Inferior parietal cortex (tissue), 1 donor: Measurements from ENCODE around the gene GRIK3.

Source experiments
- DNase-seq: peaks from one replicate; pipeline ENCODE4 v3.0.0-alpha.2; 2016; ENCODE audit errors: extremely low spot score

Gene GRIK3

DNA sequence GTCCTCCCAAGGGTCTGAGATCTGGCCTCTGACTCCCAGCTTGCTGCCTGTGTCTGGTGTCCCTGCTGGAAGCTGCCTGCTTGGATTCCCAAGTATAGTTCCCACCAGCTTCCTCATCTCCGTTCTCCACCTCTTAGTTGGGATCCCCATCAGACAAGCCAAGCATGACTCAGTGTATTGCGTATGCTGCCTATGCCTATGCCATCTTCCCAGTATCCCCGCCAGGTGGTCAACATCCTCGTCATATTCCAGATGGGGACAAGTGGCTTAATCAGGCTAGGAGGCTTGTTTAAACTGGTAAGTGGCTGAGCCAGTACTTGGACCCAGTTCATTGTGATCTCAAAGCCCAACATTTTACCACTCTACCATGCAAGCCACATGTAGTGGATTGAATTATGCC, 204.4 kb downstream of the GRIK3 start:
- peak; percentile 21 for DNase-seq

DNA sequence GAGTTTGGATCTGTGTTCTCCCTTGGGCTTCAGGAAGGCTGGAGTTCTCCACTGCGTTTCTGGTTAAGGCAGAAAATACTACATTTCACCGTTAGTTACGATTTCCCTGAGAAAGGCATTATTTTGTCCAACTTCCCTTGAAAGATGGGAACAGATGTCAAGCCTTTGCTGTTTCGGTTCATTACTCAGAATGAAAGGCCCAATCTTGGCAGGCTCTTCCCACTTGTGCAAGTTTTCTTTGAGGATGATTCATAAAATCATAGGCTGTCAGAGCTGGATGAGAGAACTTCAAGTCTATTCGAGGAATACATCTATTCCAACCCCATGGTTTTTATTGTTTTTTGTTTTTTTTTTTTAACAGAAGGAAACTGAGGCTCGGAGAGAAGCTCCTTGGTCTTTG, 205.2 kb downstream of the GRIK3 start:
- peak; percentile 61 for DNase-seq

DNA sequence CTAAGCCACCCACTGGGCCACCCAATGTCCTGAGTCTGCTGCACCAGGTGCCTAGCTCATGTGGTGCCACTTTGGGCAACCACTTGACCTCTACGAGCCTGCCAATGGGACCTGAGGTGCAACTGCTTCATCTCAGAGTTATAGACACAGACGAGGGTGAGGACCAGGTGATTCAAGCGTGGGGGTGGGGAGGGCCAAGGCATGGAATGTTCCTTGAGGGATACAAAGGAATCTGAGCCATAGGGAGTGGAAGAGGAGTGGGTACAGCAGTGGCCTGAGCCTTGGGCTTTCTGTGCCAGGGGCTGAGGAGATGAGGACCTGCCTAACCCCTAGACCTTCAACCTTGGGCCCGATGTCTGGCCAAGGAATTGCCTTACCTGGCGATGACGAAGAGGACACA, 209.1 kb downstream of the GRIK3 start:
- DNase-seq = no peak

DNA sequence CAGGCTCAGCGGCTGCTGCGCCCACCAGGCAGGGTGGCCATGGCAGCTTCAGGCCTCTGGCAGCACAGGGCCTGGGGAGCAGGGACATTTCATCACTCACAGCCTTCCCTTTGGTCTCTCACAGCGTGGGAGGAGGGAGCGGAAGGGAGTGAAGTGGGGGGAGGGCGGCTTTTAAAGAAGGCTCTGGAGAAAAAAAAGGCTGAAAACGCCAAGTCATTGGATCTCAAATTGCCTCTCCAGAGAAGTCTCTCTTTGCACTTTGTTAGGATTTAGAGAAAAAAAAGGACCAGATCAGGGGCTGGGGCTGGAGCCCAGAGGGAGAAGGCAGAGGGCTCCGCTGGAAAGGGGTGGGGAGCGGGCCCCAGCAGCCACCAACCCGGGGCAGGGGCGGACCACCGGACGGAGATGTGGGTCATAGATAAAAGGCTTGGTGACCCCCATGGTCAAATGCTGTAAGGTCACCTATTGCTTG, 209.9 kb downstream of the GRIK3 start:
- no peak for DNase-seq

DNA sequence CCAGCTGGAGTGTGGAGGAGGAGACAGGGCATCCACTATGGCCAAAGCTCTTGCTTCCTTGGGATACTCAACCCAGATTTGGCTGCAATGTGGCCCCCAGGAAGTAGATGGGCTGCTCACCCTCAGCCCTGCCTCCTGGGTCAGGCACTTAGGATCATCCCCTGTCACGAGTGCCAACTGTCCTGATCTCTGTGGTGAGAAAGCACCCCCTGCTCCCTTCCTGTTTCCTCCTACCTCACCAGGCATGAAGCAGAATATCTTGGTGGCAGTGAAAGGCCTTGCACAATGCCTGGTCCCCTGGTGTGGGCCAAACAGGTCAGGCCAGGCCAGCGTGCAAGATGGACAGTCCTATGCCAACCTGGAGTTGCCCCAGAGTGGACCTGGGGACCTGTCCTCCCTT, 211.7 kb downstream of the GRIK3 start:
- DNase-seq = no peak

- no peak for DNase-seq
These were observed 212.9 kb downstream of the GRIK3 start for GRCh38 chr1:36821386-36821785.

DNA sequence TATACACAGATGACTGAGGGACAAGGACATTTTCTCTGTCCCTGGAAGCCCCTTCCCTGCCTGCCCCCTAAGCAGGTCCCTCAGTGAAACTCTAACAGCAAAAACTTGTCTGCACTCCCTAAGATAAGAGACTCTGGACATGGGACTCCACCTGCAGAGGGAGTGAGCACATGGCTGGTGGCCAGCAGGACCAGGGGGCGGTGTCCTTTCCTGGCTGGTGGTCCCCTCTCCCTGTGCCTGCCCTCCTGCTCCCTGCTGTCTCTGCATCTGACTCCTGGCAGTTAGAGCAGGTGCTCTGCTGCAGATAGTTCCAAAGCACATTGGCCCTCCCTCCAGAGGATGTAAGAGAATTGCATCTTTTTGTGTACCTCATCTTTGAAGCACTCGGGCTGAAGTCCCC, 215.5 kb downstream of the GRIK3 start:
- DNase-seq = no peak

DNA sequence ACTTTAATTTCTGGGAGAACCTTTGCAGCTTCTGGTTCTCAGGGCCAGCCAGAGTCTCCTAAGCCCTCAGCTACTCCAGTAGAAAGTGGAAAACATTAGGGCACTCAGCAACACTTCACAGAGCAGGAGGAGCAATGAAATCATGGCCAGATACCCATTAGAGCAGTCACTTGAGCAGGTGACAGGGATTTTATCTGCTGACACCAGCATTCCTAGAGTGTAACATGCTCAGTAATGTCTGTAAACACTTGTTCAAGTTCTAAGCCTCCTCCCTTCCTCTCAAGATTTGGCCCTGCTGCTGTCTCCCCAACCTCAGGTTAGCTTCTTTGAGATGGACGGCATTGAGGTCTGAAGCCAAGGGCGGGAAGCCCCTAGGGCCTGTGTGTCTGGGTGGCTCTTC, 218.0 kb downstream of the GRIK3 start:
- no peak for DNase-seq

DNA sequence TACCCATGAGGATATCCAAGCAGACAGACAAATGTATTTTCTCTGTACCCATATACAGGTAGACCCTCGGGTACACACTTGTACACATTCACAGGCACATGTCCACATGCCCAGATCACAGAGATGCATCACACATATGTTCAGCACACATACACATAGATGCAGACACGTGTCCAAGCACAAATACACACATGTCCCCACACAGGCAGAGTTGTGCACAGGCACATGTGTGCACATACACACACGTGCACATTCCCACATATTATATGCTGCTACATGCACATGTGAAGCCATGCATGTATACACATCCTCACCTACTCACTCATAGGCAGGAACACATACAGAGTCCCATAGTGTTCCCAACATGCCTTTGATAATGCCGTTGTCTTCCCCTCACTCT, 219.5 kb downstream of the GRIK3 start:
- no peak for DNase-seq

- no peak for DNase-seq
These were observed 220.2 kb downstream of the GRIK3 start for GRCh38 chr1:36814083-36814482.

DNA sequence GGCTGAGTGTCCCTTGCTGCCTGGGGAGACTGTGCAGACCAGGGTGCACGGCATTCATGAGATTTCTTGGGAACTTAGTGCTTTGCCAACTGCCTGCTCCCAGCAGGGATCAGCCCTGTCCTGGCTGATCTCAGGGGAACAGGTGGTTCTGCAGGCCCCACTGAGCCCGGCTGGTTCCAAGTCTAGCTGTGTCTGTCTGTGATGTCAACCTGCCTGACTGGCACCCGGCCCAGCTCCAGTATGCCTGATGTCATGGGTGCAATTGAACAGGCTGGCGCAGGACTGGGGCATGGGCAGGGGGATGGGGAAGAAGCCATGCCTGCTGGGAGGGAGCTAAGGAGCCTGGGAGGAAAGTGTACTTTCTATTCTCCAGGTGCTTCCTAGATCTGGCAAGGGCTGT, 227.1 kb downstream of the GRIK3 start:
- DNase-seq = no peak

DNA sequence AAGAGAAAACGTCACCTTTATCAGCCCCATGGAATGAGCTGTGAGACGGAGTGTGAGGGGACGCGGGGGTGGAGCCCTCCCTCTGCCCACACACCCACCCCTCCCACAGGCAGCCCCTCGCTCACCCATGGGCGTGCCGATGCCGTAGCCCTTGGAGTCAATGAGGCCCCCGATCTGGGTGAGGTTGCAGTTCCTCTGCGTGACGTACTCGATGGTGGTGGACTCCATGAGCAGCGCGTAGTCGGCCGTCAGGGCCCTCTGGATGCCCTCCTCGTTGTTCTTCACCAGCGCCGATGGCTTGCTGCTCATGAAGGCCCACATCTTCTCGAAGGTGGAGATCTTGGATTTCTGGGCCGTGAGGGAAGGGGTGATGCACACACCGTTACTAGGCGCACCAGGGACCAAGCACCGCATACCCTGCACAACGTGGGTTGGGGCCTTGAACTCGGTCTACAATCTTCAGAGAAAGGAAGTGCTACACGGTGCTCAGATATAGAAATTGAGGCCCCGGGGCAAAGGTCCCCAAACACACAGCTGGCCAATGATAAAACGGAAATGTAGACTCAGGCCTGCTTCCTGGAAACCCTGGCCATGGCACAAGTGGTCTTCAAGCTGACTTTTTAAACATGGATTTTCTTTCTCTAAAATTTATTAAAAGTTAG, 228.2 kb downstream of the GRIK3 start:
- DNase-seq = no peak

GRCh38 chr1:36804669-36805314, 229.5 kb downstream of the GRIK3 start:
- no peak for DNase-seq

DNA sequence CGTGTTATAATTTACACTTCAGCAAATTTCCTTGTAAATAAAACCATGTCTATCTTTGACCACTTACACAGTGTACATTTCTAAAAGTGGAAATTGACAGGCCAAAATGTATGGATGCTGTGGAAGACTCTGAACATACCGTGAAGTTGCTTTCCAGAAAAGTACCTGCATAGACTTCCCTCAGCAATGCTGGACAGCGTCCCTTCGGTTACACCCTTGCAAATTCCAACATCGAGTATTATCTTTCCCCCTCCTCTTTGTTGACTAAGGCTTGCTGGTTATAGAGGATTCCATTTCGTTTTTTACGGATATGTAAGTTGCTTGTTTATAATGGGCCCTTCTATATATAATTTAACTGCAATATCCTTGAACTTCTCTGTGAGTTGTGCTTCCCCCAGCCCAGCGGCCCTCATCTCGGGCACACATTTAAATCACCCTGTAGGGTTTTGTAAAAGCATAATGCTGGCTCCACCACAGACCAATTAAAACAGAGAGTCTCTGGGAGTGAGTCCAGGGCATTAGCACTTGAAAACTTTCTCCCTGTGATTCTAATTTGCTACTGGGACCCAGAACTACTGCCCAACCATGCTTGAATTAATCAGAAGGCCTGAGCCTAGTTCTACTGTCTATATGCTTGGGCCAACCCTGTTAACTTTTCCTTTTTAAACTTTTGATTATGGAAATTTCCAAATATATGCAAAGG, 230.3 kb downstream of the GRIK3 start:
- DNase-seq = peak; percentile 14

DNA sequence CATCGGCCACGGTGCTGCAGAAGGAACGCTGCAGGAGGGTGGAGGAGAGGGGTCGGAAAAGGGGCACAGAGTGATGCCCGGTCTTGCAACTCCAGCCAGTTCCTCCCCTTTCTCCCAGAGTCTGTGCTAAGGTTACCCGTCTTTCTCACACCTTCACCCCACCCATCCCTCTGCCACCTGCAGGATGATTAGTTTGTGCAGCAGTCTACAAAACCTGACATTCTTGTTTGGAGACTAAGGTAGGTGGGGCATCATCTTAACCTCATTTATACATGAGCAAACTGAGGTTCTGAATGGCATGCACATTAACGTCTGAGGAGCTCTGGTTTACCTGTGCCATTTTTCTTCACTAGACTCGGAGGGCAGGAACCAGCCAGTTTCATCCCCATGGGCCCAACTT, 232.3 kb downstream of the GRIK3 start:
- no peak for DNase-seq

DNA sequence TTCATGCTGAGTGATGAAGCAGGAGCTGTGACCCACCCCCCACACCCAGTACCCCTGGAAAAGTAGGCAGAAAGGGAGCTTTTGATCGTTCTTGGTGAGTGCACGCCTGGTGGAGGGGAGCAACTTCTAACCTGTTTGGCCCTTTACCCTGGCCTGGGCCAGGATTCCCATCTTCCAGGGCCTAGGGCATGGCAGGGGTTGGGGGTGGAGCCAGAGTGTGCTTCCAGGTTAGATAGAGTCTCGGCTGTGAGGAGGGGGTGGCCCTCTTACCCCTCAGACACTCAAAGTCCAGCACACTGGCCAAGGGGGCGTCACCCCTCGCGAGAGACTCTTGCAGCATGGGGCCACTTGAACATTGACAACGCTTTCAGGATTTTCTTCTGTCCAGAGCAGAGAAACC, 236.6 kb downstream of the GRIK3 start:
- no peak for DNase-seq

DNA sequence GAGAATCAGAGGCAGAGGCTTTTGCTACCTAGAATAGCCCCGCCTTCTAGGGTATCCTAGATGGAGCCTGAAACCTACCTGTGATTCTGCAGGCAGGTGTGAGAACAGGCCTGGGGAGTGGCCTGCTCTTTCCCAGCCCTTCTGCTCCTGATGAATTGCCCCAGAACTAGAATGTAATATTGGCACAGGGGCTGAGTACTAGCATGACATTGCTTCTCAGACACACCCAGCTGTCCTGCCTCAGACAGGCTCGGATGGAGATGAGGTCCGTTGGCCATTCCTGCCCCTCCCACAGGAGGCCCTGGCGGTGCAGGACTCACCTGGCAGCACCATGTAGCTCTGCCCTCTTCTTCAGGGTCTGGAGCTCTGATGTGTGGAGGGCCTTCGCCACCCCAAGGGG, 237.6 kb downstream of the GRIK3 start:
- DNase-seq = no peak

GRCh38 chr1:36796106-36796590, 238.2 kb downstream of the GRIK3 start:
- DNase-seq = no peak

GRCh38 chr1:36794460-36794859, 239.9 kb downstream of the GRIK3 start:
- DNase-seq = no peak

DNA sequence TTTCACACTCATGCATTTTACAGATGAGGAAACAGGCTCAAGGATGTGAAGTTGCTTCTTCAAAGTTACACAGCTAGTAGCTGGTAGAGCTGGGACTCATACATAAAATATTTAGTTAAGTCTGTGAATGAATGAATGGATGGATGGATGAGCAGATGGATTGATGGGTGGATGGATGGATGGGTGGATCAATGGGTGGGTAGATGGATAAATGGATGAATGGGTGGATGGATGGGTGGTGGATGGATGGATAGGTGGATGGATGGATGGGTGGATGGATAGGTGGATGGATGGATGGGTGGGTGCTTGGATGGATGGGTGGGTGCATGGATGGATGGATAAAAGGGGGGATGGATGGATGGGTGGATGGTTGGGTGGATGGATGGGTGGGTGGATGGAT, 240.9 kb downstream of the GRIK3 start:
- DNase-seq = no peak

DNA sequence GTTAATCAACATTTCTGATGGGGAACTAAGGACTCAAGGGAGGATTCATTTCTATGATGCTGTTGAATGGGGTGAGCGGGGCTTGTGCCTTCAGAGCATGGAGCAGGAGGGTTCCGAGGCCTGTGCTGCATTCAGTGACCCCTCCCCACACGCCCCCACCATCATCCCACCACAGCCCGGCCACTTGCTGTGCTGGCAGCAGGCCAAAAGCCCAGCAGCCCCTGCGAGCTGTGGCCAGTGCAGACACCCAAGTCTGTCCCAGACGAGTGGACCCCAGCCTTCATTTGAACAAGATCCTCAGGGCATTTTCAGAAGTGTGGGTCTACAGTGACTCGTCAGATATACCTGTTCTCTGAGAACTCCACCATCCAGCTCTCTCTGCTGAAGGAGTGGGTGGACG, 242.0 kb downstream of the GRIK3 start:
- no peak for DNase-seq

DNA sequence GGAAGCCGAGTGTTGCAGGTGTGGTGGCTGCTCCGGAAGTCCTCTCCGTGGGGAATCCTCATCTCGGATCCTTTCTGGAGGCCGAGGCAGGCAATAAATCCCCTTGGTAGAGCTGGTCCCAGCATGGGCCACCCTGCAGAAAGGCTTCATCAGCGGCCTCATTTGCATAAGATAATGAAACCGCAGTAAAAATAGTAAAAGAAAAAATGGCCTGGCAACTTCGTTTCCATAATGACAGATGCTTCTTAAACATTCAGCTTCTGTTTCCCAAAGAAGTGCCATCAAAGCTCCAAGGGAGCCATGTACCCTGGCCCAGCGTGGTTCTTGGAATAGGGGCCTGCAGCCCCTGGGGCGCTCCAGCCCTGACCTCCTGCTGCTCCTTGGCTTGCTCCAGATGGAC, 244.1 kb downstream of the GRIK3 start:
- DNase-seq = no peak

- DNase-seq = no peak
These were observed 244.8 kb downstream of the GRIK3 start for GRCh38 chr1:36789535-36789934.
